HEK293T (cell line): Measurements from ENCODE around the gene HIF3A.

ENCODE experiments used
- ARNT ChIP-seq: fragments of 450-650 bp; IDR thresholded peaks from 2 replicates; pipeline ENCODE4 v1.6.1; 2017; ENCODE audit warnings: mild to moderate bottlenecking
- ELF4 ChIP-seq: fragments of 450-650 bp; IDR thresholded peaks from 2 replicates; pipeline ENCODE4 v1.6.1; 2017; ENCODE audit warnings: antibody characterized with exemption
- FOXA1 ChIP-seq: fragments of 450-650 bp; IDR thresholded peaks from 2 replicates; pipeline ENCODE4 v1.6.1; 2016; ENCODE audit warnings: mild to moderate bottlenecking
- L3MBTL2 ChIP-seq: fragments of 450-650 bp; conservative IDR thresholded peaks from 2 replicates; pipeline ENCODE4 v1.6.1; 2016; ENCODE audit warnings: mild to moderate bottlenecking
- LEF1 ChIP-seq: fragments of 450-650 bp; IDR thresholded peaks from 2 replicates; pipeline ENCODE4 v1.6.1; 2017; ENCODE audit warnings: mild to moderate bottlenecking, borderline replicate concordance
- SP1 ChIP-seq: fragments of 450-650 bp; IDR thresholded peaks from 2 replicates; pipeline ENCODE4 v1.6.1; 2017
- SUZ12 ChIP-seq: fragments of 450-650 bp; IDR thresholded peaks from 2 replicates; pipeline ENCODE4 v1.6.1; 2016; ENCODE audit warnings: mild to moderate bottlenecking

GRCh38 chr19:46356149-46357055 is 59.6 kb downstream of the HIF3A start:
- TF ChIP-seq L3MBTL2 (no peak), LEF1 (no peak), FOXA1 (no peak), ELF4 (no peak), SUZ12 (no peak), SP1 (no peak), ARNT (no peak)
